ENCODE measurements around the gene ABCG1.

DNA sequence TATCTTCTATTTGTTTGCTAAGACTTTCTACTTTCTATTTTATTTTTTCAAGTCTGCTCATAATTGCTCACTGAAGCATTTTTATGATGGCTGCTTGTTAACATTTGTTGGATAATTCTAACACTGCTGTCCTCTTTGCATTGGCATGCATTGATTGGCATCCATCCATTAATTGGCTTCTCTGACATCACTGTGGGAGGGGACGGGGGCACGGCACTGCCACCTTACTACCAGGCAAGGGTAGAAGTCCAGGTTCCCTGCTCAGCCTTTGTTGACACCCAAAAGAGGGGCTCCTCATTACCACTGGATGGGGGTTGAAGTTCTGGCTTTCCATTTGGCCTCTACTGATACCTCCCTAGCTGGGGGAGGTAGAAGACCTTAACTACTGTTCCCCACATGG, 11.5 kb upstream of the ABCG1 start:
- no peak for TF ChIP-seq EZH2phosphoT487 (IDR thresholded peaks at IDR 0.05; ENCODE audit: low read length)
- TF ChIP-seq, protein P1, sequence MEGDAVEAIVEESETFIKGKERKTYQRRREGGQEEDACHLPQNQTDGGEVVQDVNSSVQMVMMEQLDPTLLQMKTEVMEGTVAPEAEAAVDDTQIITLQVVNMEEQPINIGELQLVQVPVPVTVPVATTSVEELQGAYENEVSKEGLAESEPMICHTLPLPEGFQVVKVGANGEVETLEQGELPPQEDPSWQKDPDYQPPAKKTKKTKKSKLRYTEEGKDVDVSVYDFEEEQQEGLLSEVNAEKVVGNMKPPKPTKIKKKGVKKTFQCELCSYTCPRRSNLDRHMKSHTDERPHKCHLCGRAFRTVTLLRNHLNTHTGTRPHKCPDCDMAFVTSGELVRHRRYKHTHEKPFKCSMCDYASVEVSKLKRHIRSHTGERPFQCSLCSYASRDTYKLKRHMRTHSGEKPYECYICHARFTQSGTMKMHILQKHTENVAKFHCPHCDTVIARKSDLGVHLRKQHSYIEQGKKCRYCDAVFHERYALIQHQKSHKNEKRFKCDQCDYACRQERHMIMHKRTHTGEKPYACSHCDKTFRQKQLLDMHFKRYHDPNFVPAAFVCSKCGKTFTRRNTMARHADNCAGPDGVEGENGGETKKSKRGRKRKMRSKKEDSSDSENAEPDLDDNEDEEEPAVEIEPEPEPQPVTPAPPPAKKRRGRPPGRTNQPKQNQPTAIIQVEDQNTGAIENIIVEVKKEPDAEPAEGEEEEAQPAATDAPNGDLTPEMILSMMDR (IDR thresholded peaks at IDR 0.05; ENCODE audit: low read length): no peak
